ENCODE data around the gene BCCIP. TPM values are rescaled to one million over a fixed set of nuclear protein-coding genes. Genes with fewer than 3 reads are reported as not detected.

The BCCIP gene
- polyA plus RNA-seq, 1 of the 3 experiments (the other 2 are of a cell fraction), result 28.0 TPM

DNA sequence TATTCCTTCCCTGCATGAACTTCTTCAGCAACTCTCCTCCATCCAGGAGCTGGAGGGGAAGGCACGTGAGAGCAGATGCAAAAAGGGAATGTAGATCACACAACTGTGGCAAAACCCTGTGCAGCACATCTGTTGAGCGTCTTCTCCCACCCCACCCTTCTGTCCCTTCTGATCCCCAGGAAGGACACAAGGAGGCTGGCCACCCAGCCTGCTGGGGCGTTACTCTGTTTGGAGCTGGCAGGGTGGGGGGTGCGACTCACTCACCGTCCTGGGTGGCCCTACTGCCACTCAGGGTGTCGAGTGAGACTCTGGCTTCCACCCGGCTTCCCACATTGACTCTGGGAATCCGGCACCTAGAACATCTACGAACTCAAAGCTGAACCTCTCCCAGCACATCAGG lies 37.6 kb upstream of the BCCIP start:
- 84% methylated on average over 9 of the region's 9 CpGs for WGBS (ENCODE audit: low lambda C conversion rate)
- ChIA-PET POLR2A (no interaction called here), CTCF (no interaction called here)
- no peak overlapping the region for H3K4me2 ChIP-seq
- no peaks in the 10 kb centered on the region for H3K9me3 ChIP-seq
- H3F3A ChIP-seq (replicated peaks; ENCODE audit: insufficient read depth), result no peaks in the 10 kb centered on the region
- no peaks in the 10 kb centered on the region for H3K4me1 ChIP-seq (ENCODE audit: control insufficient read depth in 1 of 2, insufficient read depth in 2 of 2, low read depth in 1 of 2, low read length in 1 of 2)
- TF ChIP-seq GABPA (IDR thresholded peaks at IDR 0.05; ENCODE audit: low read depth), result no peak
- TF ChIP-seq FOXJ3 (CRISPR knock-in tag; IDR thresholded peaks at IDR 0.05), result no peak
- TF ChIP-seq POLR2AphosphoS5 (IDR thresholded peaks at IDR 0.05; ENCODE audit: low read depth, low read length), result no peak
- no peaks in the 10 kb centered on the region for H3K79me2 ChIP-seq (ENCODE audit: insufficient read depth)
- no peaks in the 10 kb centered on the region for H3K9me2 ChIP-seq
- DNase-seq, result no peak
- peaks cover 0 to 13% of the 10 kb centered on the region in 2 experiments for H3K36me3 ChIP-seq (replicated peaks in 1 of 2; ENCODE audit: control insufficient read depth in 1 of 2, insufficient read depth in 2 of 2, low read length in 1 of 2)
- no peak overlapping the region for H2AFZ ChIP-seq (ENCODE audit: low read depth)
- no peak overlapping the region for H3K27ac ChIP-seq (ENCODE audit: low read depth in 2 of 2, low read length in 1 of 2)
- no peaks in the 10 kb centered on the region for H3K27me3 ChIP-seq (ENCODE audit: insufficient read depth)
- no peaks in the 10 kb centered on the region for H4K20me1 ChIP-seq (ENCODE audit: insufficient read depth)
- H3K4me3 ChIP-seq (ENCODE audit: low read depth in 2 of 2, low read length in 1 of 2), result no peak overlapping the region
- no peak overlapping the region for H3K9ac ChIP-seq

DNA sequence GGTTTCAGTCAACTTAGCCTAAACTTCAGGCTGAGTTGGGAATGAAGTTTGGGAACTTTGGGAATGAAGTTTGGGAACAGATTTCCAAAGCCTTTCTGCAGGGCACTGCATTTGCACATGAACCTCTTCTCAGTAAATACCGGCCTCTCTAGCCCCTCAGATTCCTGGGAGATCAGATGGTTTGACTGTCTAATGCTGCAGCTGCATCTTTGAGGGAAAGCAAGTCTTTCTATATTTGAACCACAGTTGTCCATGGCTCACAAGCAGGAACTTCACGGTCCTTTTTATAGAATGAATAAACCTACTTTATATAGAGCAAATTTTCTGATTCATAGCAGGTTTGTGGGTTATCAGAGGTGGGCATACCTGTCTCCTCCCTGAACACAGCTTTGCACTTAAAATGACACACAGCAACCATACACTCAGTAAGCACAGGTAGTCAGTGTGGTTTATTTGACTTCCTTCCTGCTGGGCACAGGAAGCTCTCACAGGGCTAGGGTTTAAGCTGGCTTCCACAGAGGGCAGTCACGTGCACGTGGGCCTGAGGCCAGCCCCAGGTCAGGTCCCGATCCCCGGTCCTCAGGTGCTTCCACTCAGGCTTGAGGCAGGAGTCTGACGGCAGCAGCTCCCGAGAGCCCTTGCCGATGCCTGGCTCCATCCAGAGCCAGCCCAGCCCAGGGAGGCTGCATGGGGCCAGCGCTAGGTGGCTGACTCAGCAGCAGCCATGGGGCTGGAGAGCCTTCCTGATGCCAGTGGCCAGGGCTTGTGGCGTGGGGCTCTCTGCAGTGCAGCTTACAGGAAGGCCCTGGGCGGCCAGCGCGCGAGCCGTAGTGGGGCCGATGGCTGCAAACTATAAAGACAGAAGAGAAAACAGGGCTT lies 35.0 kb upstream of the BCCIP start:
- no peaks in the 10 kb centered on the region for H3K27me3 ChIP-seq (ENCODE audit: insufficient read depth)
- DNase-seq, result no peak
- 99% methylated on average over 14 of the region's 17 CpGs for WGBS (ENCODE audit: low lambda C conversion rate)
- H3K9me3 ChIP-seq, result no peaks in the 10 kb centered on the region
- CTCF ChIA-PET, result no interaction called here
- H3K4me2 ChIP-seq, result no peak overlapping the region
- no peak overlapping the region for H3K4me3 ChIP-seq (ENCODE audit: low read depth in 2 of 2, low read length in 1 of 2)
- no peaks in the 10 kb centered on the region for H4K20me1 ChIP-seq (ENCODE audit: insufficient read depth)
- H3K9me2 ChIP-seq, result no peaks in the 10 kb centered on the region
- no peak overlapping the region for H3K27ac ChIP-seq (ENCODE audit: low read depth in 2 of 2, low read length in 1 of 2)
- no peak overlapping the region for H2AFZ ChIP-seq (ENCODE audit: low read depth)
- no peaks in the 10 kb centered on the region for H3K4me1 ChIP-seq (ENCODE audit: control insufficient read depth in 1 of 2, insufficient read depth in 2 of 2, low read depth in 1 of 2, low read length in 1 of 2)
- H3K36me3 ChIP-seq (replicated peaks in 1 of 2; ENCODE audit: control insufficient read depth in 1 of 2, insufficient read depth in 2 of 2, low read length in 1 of 2), result peaks cover 10 to 26% of the 10 kb centered on the region in 2 experiments
- TF ChIP-seq ELF1 (IDR thresholded peaks at IDR 0.05) (no peak), NFIC (IDR thresholded peaks at IDR 0.05; ENCODE audit: borderline replicate concordance) (no peak), EZH2phosphoT487 (IDR thresholded peaks at IDR 0.05; ENCODE audit: borderline replicate concordance, low read depth) (no peak), RXRA (IDR thresholded peaks at IDR 0.05; ENCODE audit: borderline replicate concordance, low read depth) (no peak), GATA2 (CRISPR knock-in tag; IDR thresholded peaks at IDR 0.05) (no peak)
- POLR2A ChIA-PET, result no interaction called here
- no peaks in the 10 kb centered on the region for H3F3A ChIP-seq (replicated peaks; ENCODE audit: insufficient read depth)
- H3K79me2 ChIP-seq (ENCODE audit: insufficient read depth), result no peaks in the 10 kb centered on the region
- no peak overlapping the region for H3K9ac ChIP-seq

DNA sequence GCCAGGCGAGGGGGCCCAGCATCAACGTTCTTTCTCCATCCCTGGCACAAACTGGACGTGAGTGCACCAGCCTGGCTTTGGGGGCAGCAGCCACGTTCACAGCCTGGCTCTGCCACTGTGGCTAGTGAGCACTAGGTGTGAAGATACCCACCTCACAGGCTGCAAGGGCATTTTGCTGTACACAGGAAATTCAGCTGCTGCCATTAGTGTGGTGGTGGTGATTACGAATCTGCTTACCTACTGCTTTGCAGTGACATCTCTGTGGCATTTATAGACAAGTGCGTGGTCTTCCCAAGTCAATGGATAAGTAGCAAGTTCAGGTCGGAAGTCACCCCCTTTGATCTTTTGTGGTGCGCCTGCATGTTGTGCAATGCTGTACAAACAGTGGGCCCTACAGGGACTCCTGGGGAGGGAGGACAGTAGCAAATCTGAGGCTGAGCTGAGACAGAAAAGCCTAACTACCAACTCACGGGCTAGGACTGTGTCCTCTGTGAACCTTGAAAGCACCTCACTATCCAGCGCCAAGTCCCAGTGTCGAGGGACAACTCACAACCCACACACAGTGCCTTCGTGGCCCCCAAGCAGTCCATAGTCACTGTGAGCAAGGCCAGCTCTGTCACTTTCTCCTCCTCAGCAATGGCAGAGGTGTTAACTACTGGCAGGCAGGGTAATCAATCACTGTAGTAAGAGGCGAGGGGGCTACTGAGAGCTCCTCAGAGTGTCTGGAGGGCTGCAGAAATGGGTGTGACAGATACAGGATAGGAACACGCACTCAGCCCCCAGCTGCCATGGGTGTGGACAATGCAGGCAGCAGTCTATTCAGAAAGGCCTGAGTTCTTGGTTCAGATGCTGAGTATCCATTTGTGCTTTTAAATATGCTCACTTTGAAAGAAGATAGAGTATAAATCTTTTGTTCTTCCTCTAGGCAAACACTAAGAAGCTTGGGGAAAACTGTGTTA lies 30.7 kb upstream of the BCCIP start:
- POLR2A ChIA-PET, result no interaction called here
- TF ChIP-seq TCF12 (IDR thresholded peaks at IDR 0.05) (no peak), EP300 (IDR thresholded peaks at IDR 0.05; ENCODE audit: borderline replicate concordance in 1 of 2, low read depth in 1 of 2, low read length in 1 of 2) (no peak), GABPA (IDR thresholded peaks at IDR 0.05; ENCODE audit: low read depth) (no peak)
- TF ChIP-seq, protein P1, sequence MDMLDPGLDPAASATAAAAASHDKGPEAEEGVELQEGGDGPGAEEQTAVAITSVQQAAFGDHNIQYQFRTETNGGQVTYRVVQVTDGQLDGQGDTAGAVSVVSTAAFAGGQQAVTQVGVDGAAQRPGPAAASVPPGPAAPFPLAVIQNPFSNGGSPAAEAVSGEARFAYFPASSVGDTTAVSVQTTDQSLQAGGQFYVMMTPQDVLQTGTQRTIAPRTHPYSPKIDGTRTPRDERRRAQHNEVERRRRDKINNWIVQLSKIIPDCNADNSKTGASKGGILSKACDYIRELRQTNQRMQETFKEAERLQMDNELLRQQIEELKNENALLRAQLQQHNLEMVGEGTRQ (IDR thresholded peaks at IDR 0.05; ENCODE audit: borderline replicate concordance, low read depth, low read length), result no peak
- TF ChIP-seq, protein P2, sequence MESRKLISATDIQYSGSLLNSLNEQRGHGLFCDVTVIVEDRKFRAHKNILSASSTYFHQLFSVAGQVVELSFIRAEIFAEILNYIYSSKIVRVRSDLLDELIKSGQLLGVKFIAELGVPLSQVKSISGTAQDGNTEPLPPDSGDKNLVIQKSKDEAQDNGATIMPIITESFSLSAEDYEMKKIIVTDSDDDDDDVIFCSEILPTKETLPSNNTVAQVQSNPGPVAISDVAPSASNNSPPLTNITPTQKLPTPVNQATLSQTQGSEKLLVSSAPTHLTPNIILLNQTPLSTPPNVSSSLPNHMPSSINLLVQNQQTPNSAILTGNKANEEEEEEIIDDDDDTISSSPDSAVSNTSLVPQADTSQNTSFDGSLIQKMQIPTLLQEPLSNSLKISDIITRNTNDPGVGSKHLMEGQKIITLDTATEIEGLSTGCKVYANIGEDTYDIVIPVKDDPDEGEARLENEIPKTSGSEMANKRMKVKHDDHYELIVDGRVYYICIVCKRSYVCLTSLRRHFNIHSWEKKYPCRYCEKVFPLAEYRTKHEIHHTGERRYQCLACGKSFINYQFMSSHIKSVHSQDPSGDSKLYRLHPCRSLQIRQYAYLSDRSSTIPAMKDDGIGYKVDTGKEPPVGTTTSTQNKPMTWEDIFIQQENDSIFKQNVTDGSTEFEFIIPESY (IDR thresholded peaks at IDR 0.05; ENCODE audit: borderline replicate concordance, low read depth), result no peak

More for the DNA sequence above, 30.7 kb upstream of the BCCIP start:
- H3K79me2 ChIP-seq (ENCODE audit: insufficient read depth), result no peaks in the 10 kb centered on the region
- H3K36me3 ChIP-seq (replicated peaks in 1 of 2; ENCODE audit: control insufficient read depth in 1 of 2, insufficient read depth in 2 of 2, low read length in 1 of 2), result peaks cover 10 to 58% of the 10 kb centered on the region in 2 experiments
- H3K4me1 ChIP-seq (ENCODE audit: control insufficient read depth in 1 of 2, insufficient read depth in 2 of 2, low read depth in 1 of 2, low read length in 1 of 2), result no peaks in the 10 kb centered on the region
- no peak overlapping the region for H3K4me2 ChIP-seq
- H3K27ac ChIP-seq (ENCODE audit: low read depth in 2 of 2, low read length in 1 of 2), result no peak overlapping the region
- H3K9me3 ChIP-seq, result no peaks in the 10 kb centered on the region
- DNase-seq, result no peak
- no peaks in the 10 kb centered on the region for H4K20me1 ChIP-seq (ENCODE audit: insufficient read depth)
- no peaks in the 10 kb centered on the region for H3F3A ChIP-seq (replicated peaks; ENCODE audit: insufficient read depth)
- no peak overlapping the region for H2AFZ ChIP-seq (ENCODE audit: low read depth)
- 93% methylated on average over 11 of the region's 14 CpGs for WGBS (ENCODE audit: low lambda C conversion rate)
- no peaks in the 10 kb centered on the region for H3K27me3 ChIP-seq (ENCODE audit: insufficient read depth)
- no peak overlapping the region for H3K4me3 ChIP-seq (ENCODE audit: low read depth in 2 of 2, low read length in 1 of 2)
- no peaks in the 10 kb centered on the region for H3K9me2 ChIP-seq
- H3K9ac ChIP-seq, result no peak overlapping the region
- CTCF ChIA-PET, result no interaction called here
